Nucleus accumbens (tissue), 56 donors: ENCODE results near the gene RAB20.

Experiments used
- DNase-seq, 56 donors: peaks; one replicate each; lab custom pipeline; 2025; lab: John Stamatoyannopoulos, UW

RAB20 gene

DNA sequence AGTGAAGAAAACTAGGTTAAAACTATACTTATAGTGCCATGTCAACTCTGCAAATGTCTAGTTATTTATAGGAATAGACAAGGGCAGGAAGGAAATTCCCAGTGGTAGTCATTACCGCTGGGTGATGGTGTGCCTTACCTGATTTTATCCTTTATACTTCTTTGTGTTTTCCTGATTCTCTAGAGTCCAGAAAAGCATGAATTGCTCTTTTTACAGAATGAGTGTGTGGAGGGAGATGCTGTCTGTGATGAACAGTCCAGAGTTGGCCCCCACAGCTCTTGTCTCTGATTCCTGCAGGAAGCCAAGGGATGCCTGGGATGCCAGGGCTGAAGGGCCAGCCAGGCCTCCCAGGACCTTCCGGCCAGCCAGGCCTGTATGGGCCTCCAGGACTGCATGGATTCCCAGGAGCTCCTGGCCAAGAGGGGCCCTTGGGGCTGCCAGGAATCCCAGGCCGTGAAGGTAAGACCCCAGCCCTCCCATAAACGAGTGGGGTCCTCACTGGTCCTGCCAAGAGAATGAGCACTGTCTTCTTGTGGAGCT, 83.7 kb downstream of the RAB20 start:
- no peak for DNase-seq

DNA sequence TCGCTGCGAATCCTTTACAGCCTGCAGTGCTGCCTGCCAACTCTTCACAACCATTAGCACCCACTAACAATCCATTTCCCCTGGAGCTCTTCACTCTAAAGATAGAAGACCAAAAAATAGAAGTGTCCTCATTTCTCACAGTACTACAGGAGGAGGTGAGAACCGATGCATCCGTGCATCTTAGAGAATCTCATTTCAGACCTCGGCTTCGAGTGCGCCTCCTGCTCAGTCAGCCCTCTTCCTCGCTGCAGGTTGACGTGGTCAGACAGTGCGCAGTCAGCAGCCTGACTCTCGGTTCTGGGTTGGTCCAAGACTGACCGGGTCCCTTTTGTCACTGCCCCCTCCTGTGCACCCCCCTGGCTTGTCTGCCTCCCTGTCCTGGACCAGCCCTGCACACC, 85.3 kb downstream of the RAB20 start:
- no peak for DNase-seq

DNA sequence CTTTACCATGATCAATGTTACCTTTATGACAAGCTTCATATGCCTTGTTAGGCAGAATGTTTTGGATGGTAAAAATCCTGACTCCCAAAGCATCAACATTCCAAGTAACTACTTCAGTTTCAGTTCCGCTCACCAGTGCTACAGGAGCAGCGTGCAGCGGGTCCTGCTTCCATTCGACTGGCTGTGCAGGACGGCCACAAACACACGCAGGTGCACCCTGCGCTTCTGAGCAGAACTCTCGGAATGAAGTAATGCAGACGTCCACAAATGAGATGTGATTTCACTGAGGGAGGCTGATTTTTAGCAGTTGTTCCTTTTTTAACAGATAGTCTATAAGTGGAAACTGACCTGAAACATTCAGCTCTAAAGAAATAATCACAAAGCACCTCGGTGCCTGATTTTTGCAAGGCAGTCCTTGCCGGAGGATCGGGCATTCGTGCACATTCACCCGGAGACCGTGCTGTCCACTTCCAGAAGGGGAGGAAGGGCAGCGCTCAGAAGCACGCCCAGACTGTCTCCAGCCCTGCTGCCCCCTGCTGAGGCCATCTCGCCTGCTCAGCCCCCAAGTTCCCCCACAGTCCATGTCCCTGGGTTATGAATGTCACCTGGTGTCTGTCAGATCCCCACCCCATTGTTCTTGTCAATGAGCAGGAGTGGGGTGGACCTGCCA, 85.8 kb downstream of the RAB20 start:
- DNase-seq: no peak

DNA sequence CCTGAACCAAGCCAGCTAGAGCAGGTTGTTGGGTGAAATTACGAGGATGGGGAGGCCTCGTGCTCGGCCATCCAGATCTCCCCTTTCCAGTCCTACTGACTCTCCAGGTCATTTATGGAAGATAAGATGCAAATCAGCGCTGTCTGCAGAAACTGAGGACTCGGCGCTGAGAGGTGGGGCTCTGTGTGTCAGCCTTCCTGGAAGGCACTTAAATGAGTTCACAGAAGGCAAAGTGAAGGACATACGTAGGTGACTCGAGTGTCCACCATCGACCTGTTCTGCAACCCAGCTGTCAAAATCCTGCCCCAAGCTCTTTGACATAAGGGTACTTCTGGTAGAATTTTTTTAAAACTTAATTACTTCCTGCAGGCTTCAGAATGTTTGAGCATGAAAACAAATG, 86.4 kb downstream of the RAB20 start:
- DNase-seq: no peak

DNA sequence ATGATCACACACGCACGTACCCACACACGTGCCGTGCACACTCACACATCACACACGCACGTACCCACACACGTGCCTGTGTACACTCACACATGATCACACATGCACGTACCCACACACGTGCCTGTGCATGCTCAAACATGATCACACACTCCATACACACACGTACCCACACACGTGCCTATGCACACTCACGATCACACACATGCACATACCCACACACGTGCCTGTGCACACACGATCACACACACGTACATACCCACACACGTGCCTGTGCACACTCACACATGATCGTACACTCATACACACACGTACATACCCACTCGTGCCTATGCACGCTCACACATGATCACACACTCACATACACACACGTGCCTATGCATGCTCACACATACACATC, 86.8 kb downstream of the RAB20 start:
- no peak for DNase-seq
